ENCODE measurements around the gene ME3. TPM values are rescaled to one million over a fixed set of nuclear protein-coding genes. Genes with fewer than 3 reads are reported as not detected.

Gene ME3
- total RNA-seq, 1 donor from 2014 or later: 4.1 TPM

GRCh38 chr11:86586307-86586706, 86.1 kb downstream of the ME3 start:
- peaks cover 12% of the 10 kb centered on the region for H3K4me1 Mint-ChIP-seq (ENCODE audit: low read depth)
- DNase-seq (ENCODE audit: low spot score): no peak
- H3K27ac Mint-ChIP-seq: no peak overlapping the region
- no peak overlapping the region for H3K4me3 Mint-ChIP-seq (ENCODE audit: low read depth)
- H3K36me3 Mint-ChIP-seq (ENCODE audit: low read depth): peaks cover 2% of the 10 kb centered on the region
- intact Hi-C loops (cut with micrococcal nuclease): no loop called here
- H3K27me3 Mint-ChIP-seq (ENCODE audit: low read depth): peaks cover 2% of the 10 kb centered on the region
- H3K9me3 Mint-ChIP-seq: peaks cover 1% of the 10 kb centered on the region

DNA sequence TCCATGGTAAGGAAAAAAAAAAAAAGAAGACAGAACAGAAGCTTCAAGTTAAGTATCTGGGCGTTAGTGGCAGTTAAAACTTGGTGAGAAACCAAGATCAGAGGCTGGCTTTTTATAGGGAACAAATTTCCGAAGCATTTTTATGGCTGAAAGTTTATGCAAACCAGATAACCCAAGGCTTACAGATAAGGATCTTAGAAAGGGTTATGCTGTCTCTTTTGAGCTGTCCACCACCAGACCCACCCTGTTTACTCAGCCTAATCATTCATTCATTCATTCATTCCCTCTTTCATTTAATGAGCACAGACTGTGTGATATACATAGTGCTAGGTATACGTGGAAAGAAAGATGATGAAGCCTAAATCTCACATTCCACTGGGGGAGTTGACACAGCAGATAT, 89.5 kb downstream of the ME3 start:
- intact Hi-C loops (cut with micrococcal nuclease): no loop called here
- Mint-ChIP-seq H3K27me3 (ENCODE audit: low read depth) (peaks cover 2% of the 10 kb centered on the region), H3K4me3 (ENCODE audit: low read depth) (no peak overlapping the region), H3K4me1 (ENCODE audit: low read depth) (no peaks in the 10 kb centered on the region), H3K36me3 (ENCODE audit: low read depth) (no peaks in the 10 kb centered on the region), H3K27ac (no peak overlapping the region), H3K9me3 (no peaks in the 10 kb centered on the region)
- DNase-seq (ENCODE audit: low spot score): no peak

GRCh38 chr11:86580535-86580934, 91.9 kb downstream of the ME3 start:
- Mint-ChIP-seq H3K4me1 (ENCODE audit: low read depth) (no peaks in the 10 kb centered on the region), H3K27me3 (ENCODE audit: low read depth) (peaks cover 2% of the 10 kb centered on the region), H3K4me3 (ENCODE audit: low read depth) (no peak overlapping the region), H3K36me3 (ENCODE audit: low read depth) (no peaks in the 10 kb centered on the region), H3K27ac (no peak overlapping the region), H3K9me3 (no peaks in the 10 kb centered on the region)
- no peak for DNase-seq (ENCODE audit: low spot score)
- intact Hi-C loops (cut with micrococcal nuclease): no loop called here

GRCh38 chr11:86579406-86579731, 93.0 kb downstream of the ME3 start:
- intact Hi-C loops (cut with micrococcal nuclease): no loop called here
- no peak overlapping the region for H3K4me3 Mint-ChIP-seq (ENCODE audit: low read depth)
- H3K27me3 Mint-ChIP-seq (ENCODE audit: low read depth): peaks cover 2% of the 10 kb centered on the region
- H3K4me1 Mint-ChIP-seq (ENCODE audit: low read depth): no peaks in the 10 kb centered on the region
- no peak for DNase-seq (ENCODE audit: low spot score)
- H3K9me3 Mint-ChIP-seq: no peaks in the 10 kb centered on the region
- no peak overlapping the region for H3K27ac Mint-ChIP-seq
- no peaks in the 10 kb centered on the region for H3K36me3 Mint-ChIP-seq (ENCODE audit: low read depth)

- Mint-ChIP-seq H3K36me3 (ENCODE audit: low read depth) (no peaks in the 10 kb centered on the region), H3K9me3 (no peaks in the 10 kb centered on the region)
- DNase-seq (ENCODE audit: low spot score): no peak
Measured at GRCh38 chr11:86578727-86579405, 93.5 kb downstream of the ME3 start.

DNA sequence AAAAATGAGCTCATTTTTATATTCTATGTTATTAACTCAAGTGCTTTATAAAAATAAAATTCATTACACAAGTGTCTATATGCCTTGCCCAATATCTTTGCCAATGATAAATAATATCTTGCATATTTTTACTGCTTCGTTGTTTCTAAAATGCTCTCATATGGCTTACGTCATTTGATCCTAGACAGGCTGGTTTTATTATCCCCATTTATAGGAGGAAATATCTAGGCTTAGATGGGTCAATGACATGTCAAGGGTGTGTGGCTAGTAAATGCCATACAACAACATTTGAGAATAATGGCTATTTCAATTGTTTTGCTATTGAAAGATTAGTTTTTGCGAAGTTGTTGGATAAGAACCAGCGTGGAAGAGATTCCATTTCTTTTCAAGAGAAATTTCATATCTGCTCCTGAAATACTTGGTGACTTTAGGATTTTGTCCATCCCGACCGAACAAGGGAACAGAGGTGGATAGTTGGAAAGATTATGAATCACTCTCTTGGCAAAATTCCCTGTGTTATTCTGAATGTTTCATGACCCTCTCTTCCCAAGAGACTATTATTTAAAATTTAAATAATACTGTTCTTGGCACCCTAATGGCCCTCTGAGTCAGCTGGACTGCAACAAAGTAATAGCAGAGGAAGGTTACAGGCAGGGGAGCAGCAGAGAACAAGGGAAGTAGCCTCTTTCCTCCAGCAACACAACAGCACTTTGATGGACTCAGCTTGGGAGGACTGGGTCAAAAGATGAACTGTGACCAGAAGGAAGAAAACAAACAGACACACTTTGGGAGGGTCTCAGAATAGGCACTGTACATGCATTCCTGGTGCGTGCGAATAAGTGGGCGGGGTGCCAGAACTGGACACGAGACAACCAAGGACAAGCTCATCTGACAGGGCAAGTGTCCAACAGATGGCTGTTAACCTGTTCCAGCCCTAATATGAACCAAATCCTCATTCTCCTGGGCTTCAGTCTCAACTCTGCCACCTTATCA, 94.5 kb downstream of the ME3 start:
- Mint-ChIP-seq H3K36me3 (ENCODE audit: low read depth) (no peaks in the 10 kb centered on the region), H3K4me3 (ENCODE audit: low read depth) (no peak overlapping the region), H3K4me1 (ENCODE audit: low read depth) (no peaks in the 10 kb centered on the region), H3K9me3 (no peaks in the 10 kb centered on the region), H3K27me3 (ENCODE audit: low read depth) (peaks cover 2% of the 10 kb centered on the region), H3K27ac (no peak overlapping the region)
- intact Hi-C loops (cut with micrococcal nuclease): no loop called here
- no peak for DNase-seq (ENCODE audit: low spot score)

More at GRCh38 chr11:86578727-86579405, 93.5 kb downstream of the ME3 start:
- no peak overlapping the region for H3K4me3 Mint-ChIP-seq (ENCODE audit: low read depth)
- H3K27ac Mint-ChIP-seq: no peak overlapping the region
- intact Hi-C loops (cut with micrococcal nuclease): no loop called here
- peaks cover 2% of the 10 kb centered on the region for H3K27me3 Mint-ChIP-seq (ENCODE audit: low read depth)
- no peaks in the 10 kb centered on the region for H3K4me1 Mint-ChIP-seq (ENCODE audit: low read depth)

- DNase-seq (ENCODE audit: low spot score): no peak
- intact Hi-C loops (cut with micrococcal nuclease): no loop called here
- Mint-ChIP-seq H3K36me3 (ENCODE audit: low read depth) (no peaks in the 10 kb centered on the region), H3K4me1 (ENCODE audit: low read depth) (no peaks in the 10 kb centered on the region), H3K27me3 (ENCODE audit: low read depth) (peaks cover 2% of the 10 kb centered on the region), H3K9me3 (no peaks in the 10 kb centered on the region), H3K4me3 (ENCODE audit: low read depth) (no peak overlapping the region), H3K27ac (no peak overlapping the region)
Measured at GRCh38 chr11:86576946-86577624, 95.3 kb downstream of the ME3 start.

GRCh38 chr11:86575927-86576326, 96.5 kb downstream of the ME3 start:
- no peaks in the 10 kb centered on the region for H3K36me3 Mint-ChIP-seq (ENCODE audit: low read depth)
- H3K27ac Mint-ChIP-seq: no peak overlapping the region

DNA sequence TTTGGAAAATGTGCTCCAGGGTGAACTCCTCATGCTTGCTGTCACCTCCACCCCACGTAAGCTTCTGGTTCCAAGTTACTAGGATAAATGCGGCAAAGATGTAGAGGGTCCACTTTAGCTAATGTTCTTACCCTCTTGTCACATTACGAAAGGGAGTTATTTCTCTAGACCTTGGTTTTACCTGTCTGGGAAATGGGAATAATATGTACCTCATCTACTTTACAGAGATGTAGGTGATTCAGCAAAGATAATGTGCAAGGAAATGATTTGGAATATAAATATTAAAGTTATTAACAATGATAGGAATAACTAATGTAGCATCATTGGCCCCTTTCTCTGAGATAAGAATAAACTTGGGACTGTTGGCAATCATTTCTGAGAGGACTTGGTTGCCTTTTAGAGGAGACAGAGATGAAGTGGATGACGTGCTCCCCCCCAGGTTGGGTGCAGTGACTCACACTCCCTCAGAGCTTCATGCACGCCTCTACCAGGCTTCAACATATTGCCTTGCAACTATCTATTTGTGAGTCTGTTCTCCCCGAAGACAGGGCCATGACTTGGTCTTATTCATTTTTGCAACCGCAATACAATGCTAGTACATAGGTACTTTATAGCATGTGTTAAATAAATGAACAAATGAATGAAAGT, 97.1 kb downstream of the ME3 start:
- Mint-ChIP-seq H3K9me3 (no peaks in the 10 kb centered on the region), H3K27ac (no peak overlapping the region), H3K4me1 (ENCODE audit: low read depth) (no peaks in the 10 kb centered on the region), H3K27me3 (ENCODE audit: low read depth) (no peaks in the 10 kb centered on the region), H3K4me3 (ENCODE audit: low read depth) (no peak overlapping the region), H3K36me3 (ENCODE audit: low read depth) (no peaks in the 10 kb centered on the region)
- DNase-seq (ENCODE audit: low spot score): no peak
- intact Hi-C loops (cut with micrococcal nuclease): no loop called here

More at GRCh38 chr11:86575927-86576326, 96.5 kb downstream of the ME3 start:
- Mint-ChIP-seq H3K4me1 (ENCODE audit: low read depth) (no peaks in the 10 kb centered on the region), H3K4me3 (ENCODE audit: low read depth) (no peak overlapping the region), H3K27me3 (ENCODE audit: low read depth) (no peaks in the 10 kb centered on the region), H3K9me3 (no peaks in the 10 kb centered on the region)
- DNase-seq (ENCODE audit: low spot score): no peak
- intact Hi-C loops (cut with micrococcal nuclease): no loop called here

- DNase-seq (ENCODE audit: low spot score): no peak
- no peaks in the 10 kb centered on the region for H3K36me3 Mint-ChIP-seq (ENCODE audit: low read depth)
- intact Hi-C loops (cut with micrococcal nuclease): no loop called here
- no peak overlapping the region for H3K27ac Mint-ChIP-seq
- H3K4me1 Mint-ChIP-seq (ENCODE audit: low read depth): no peaks in the 10 kb centered on the region
- no peaks in the 10 kb centered on the region for H3K27me3 Mint-ChIP-seq (ENCODE audit: low read depth)
- no peaks in the 10 kb centered on the region for H3K9me3 Mint-ChIP-seq
- no peak overlapping the region for H3K4me3 Mint-ChIP-seq (ENCODE audit: low read depth)
Measured at GRCh38 chr11:86574493-86575207, 97.8 kb downstream of the ME3 start.

- H3K4me1 Mint-ChIP-seq (ENCODE audit: low read depth): no peaks in the 10 kb centered on the region
- no peak for DNase-seq (ENCODE audit: low spot score)
- no peaks in the 10 kb centered on the region for H3K36me3 Mint-ChIP-seq (ENCODE audit: low read depth)
- no peaks in the 10 kb centered on the region for H3K27me3 Mint-ChIP-seq (ENCODE audit: low read depth)
- intact Hi-C loops (cut with micrococcal nuclease): no loop called here
- H3K4me3 Mint-ChIP-seq (ENCODE audit: low read depth): no peak overlapping the region
- H3K27ac Mint-ChIP-seq: no peak overlapping the region
- no peaks in the 10 kb centered on the region for H3K9me3 Mint-ChIP-seq
Measured at GRCh38 chr11:86571273-86571948, 101.0 kb downstream of the ME3 start.

DNA sequence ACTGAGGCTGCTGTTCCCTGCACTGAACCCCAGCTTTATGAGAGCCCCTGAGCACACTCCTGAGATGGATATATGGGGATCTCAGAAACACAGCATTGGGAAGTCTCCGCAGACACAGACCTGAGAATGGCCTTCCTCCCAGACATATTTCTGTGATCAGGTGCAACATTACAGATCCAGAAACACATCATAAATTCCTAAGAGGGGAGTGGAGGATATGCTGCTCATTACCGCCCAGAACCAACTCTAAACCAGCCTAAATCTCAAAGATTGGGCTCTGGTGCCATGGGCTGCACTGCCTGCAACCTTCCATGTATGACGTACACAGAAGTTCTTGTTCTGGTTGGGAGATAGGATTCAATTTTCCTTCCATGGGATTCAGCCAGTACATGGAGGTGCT, 102.0 kb downstream of the ME3 start:
- no peaks in the 10 kb centered on the region for H3K4me1 Mint-ChIP-seq (ENCODE audit: low read depth)
- no peak overlapping the region for H3K4me3 Mint-ChIP-seq (ENCODE audit: low read depth)
- no peak for DNase-seq (ENCODE audit: low spot score)
- no peaks in the 10 kb centered on the region for H3K36me3 Mint-ChIP-seq (ENCODE audit: low read depth)
- intact Hi-C loops (cut with micrococcal nuclease): no loop called here
- H3K27me3 Mint-ChIP-seq (ENCODE audit: low read depth): no peaks in the 10 kb centered on the region
- no peaks in the 10 kb centered on the region for H3K9me3 Mint-ChIP-seq
- H3K27ac Mint-ChIP-seq: no peak overlapping the region
